GM12878 (cell line): ENCODE data around the gene NUP210. TPM values are rescaled to one million over a fixed set of nuclear protein-coding genes. Genes with fewer than 3 reads are reported as not detected.

Source experiments
- ATAC-seq: fragments of 200-7000 bp; cut with Tn5 transposase; 3 replicates; pipeline ENCODE4 v1.9.1; 2020; ENCODE audit warnings: mild to moderate bottlenecking, moderate library complexity
- BruUV-seq: library from RNA; stranded (reverse); fragments of 400-500 nt; replicated peaks from 2 replicates; lab custom pipeline; 2021; lab: Mats Ljungman, UMichigan
- CTCF ChIA-PET: fragments of 300-600 bp; sonication (Branson Sonifier 250); formaldehyde crosslinking; extraction: SDS; loops from one replicate; lab custom pipeline; 2021; ENCODE audit warnings: inconsistent platforms; lab: Yijun Ruan, JAX
- POLR2A ChIA-PET: fragments of 350-600 bp; formaldehyde crosslinking; extraction: SDS; loops from one replicate; lab custom pipeline; 2021; ENCODE audit warnings: inconsistent platforms; lab: Charles Lee
- RAD21 ChIA-PET: fragments of 300-600 bp; sonication (Branson Sonifier 250); formaldehyde crosslinking; loops from one replicate; lab custom pipeline; 2023; ENCODE audit warnings: antibody characterized with exemption; ENCODE audit not compliant: unreplicated experiment; lab: Charles Lee
- SMC1A ChIA-PET: fragments of 300-600 bp; sonication (Branson Sonifier 250); formaldehyde crosslinking; loops from one replicate; lab custom pipeline; 2023; ENCODE audit not compliant: unreplicated experiment, uncharacterized antibody; lab: Charles Lee
- DNase-seq: peaks from one replicate; pipeline ENCODE4 v3.0.0-alpha.2; 2011; ENCODE audit warnings: low read depth, low spot score
- FAIRE-seq: peaks from 3 replicates; lab custom pipeline; 2011; peaks lifted over from hg19 to GRCh38; lab: Jason Lieb, UNC
- H2AFZ ChIP-seq: 2 replicates; pipeline ENCODE4 v1.6.0; 2011; ENCODE audit warnings: low read depth, low read length, control low read depth; ENCODE audit not compliant: control insufficient read depth
- H3K27ac ChIP-seq: 2 replicates; pipeline ENCODE4 v1.5.1; 2011; ENCODE audit warnings: control low read depth; ENCODE audit not compliant: control insufficient read depth, insufficient read depth
- H3K27me3 ChIP-seq, 2 experiments: replicated peaks in 1 of 2; 2 replicates each; pipeline versions ENCODE4 v1.6.0 to v1.6.1; 2011; ENCODE audit warnings: low read length in 1 of 2; ENCODE audit not compliant: control insufficient read depth in 2 of 2, insufficient read depth in 2 of 2
- H3K36me3 ChIP-seq, 2 experiments: 2 replicates each; pipeline ENCODE4 v1.5.1; 2011; ENCODE audit warnings: low read length in 1 of 2; ENCODE audit not compliant: control insufficient read depth in 2 of 2, insufficient read depth in 2 of 2
- H3K4me1 ChIP-seq: 2 replicates; pipeline ENCODE4 v1.6.1; 2011; ENCODE audit warnings: mild to moderate bottlenecking, low read length, moderate library complexity, mixed read lengths; ENCODE audit not compliant: control insufficient read depth, insufficient read depth
- H3K4me2 ChIP-seq: 2 replicates; pipeline ENCODE4 v1.6.0; 2011; ENCODE audit warnings: control low read depth; ENCODE audit not compliant: control insufficient read depth, insufficient read depth
- H3K4me3 ChIP-seq: fragments of 200-600 bp; sonication (generic); 2 replicates; pipeline ENCODE4 v1.5.1; 2016
- H3K79me2 ChIP-seq: 2 replicates; pipeline ENCODE4 v1.6.0; 2011; ENCODE audit warnings: low read length; ENCODE audit not compliant: control insufficient read depth, insufficient read depth
- H3K9ac ChIP-seq: 2 replicates; pipeline ENCODE4 v1.8.0; 2011; ENCODE audit warnings: low read length, control low read depth, mixed read lengths; ENCODE audit not compliant: control insufficient read depth, insufficient read depth
- H3K9me3 ChIP-seq: replicated peaks from 3 replicates; pipeline ENCODE4 v1.5.1; 2011; ENCODE audit warnings: mild to moderate bottlenecking, low read length; ENCODE audit not compliant: control insufficient read depth, insufficient read depth
- H4K20me1 ChIP-seq: 2 replicates; pipeline ENCODE4 v1.6.0; 2011; ENCODE audit not compliant: control insufficient read depth, insufficient read depth
- IRF4 ChIP-seq: IDR thresholded peaks from 2 replicates; pipeline ENCODE4 v1.6.1; 2011; ENCODE audit warnings: low read depth, low read length
- MTA2 ChIP-seq: fragments of 450-650 bp; IDR thresholded peaks from 2 replicates; pipeline ENCODE4 v1.6.1; 2016; ENCODE audit warnings: low read depth, mild to moderate bottlenecking, moderate library complexity
- PML ChIP-seq: IDR thresholded peaks from 2 replicates; pipeline ENCODE4 v1.6.1; 2012; ENCODE audit warnings: low read length, inconsistent platforms
- SIN3A ChIP-seq: IDR thresholded peaks from 2 replicates; pipeline ENCODE4 v1.6.1; 2012; ENCODE audit warnings: low read depth, low read length, improper control_type of control experiment
- SMARCA5 ChIP-seq: fragments of 450-650 bp; IDR thresholded peaks from 2 replicates; pipeline ENCODE4 v1.6.1; 2017; ENCODE audit warnings: mild to moderate bottlenecking
- WGBS: methylation state at CpG from one replicate; pipeline ENCODE4 v1.1.6; 2016; ENCODE audit warnings: low lambda C conversion rate; ENCODE audit not compliant: insufficient replicate concordance, insufficient coverage; ENCODE audit errors: missing lambda C conversion rate; 5-methylcytosine and 5-hydroxymethylcytosine counted together
- in situ Hi-C: fragments of 300-500 bp; cut with MboI; formaldehyde crosslinking; loops from 9 replicates; pipeline ENCODE4 v1.14.3; 2018; ENCODE audit warnings: mixed read lengths
- intact Hi-C: fragments of 100-400 bp; cut with micrococcal nuclease; formaldehyde crosslinking; loops from one replicate; pipeline ENCODE4 v1.14.2; 2022; ENCODE audit not compliant: unreplicated experiment
- polyA plus RNA-seq, 11 experiments: library from polyadenylated mRNA; depleted of rRNA in 4 of 11; unstranded in 6 of 11; stranded (reverse) in 5 of 11; fragments of >200 nt; fragmentation: Nextera tagmentation in 4 of 11; fragmentation: Illumina TruSeq in 1 of 11; extraction: Ambion mirVana in 4 of 11; extraction: Trizol in 1 of 11; gene quantifications; 1 replicate in 1 of 11; 2 replicates in 10 of 11; pipeline versions ENCODE4 v1.2.1 to v1.2.3, GENCODE V29; 2011 to 2016; ENCODE audit warnings: inconsistent platforms in 2 of 11, missing spikeins in 2 of 11, low read depth in 1 of 11
- total RNA-seq, 4 experiments: library from RNA; depleted of rRNA in 3 of 4; stranded (reverse); fragments of >200 nt in 3 of 4; fragmentation: Illumina TruSeq in 1 of 4; extraction: Trizol in 1 of 4; gene quantifications; 2 replicates each; pipeline versions ENCODE4 v1.2.1 to v1.2.3, GENCODE V29; 2013 to 2021

The NUP210 gene
- total and polyA plus RNA-seq, 10 of the 15 experiments (the other 5 are each of a cell fraction or from before 2014, with no cell fraction given) = 2.9 to 150 (median 76.0) TPM

GRCh38 chr3:13286873-13287272 lies 133.2 kb downstream of the NUP210 start:
- Histone ChIP-seq H4K20me1 (no peaks in the 10 kb centered on the region), H3K4me2 (no peak overlapping the region), H3K4me1 (no peaks in the 10 kb centered on the region), H3K9ac (no peak overlapping the region), H3K27me3 (peaks cover 8 to 16% of the 10 kb centered on the region in 2 experiments), H3K4me3 (no peak overlapping the region), H3K79me2 (no peaks in the 10 kb centered on the region), H3K36me3 (no peaks in the 10 kb centered on the region), H2AFZ (no peak overlapping the region), H3K9me3 (peaks cover 17% of the 10 kb centered on the region; the same call in 2 of the 3 replicates), H3K27ac (no peak overlapping the region)
- ChIA-PET CTCF (no interaction called here), SMC1A (no interaction called here), POLR2A (interaction anchor here (0.6 kb wide), 1 partner anchor 19 kb away, joined by 5 read pairs; no protein-coding TSS in a partner anchor), RAD21 (no interaction called here)
- in situ Hi-C loops (no loop called here), intact Hi-C loops (no loop called here)
- no peak for DNase-seq
- no peak for FAIRE-seq
- ATAC-seq = no peak
- TF ChIP-seq PML = no peak
- no TSS peak for BruUV-seq
- 19% methylated on average over 2 of the region's 2 CpGs for WGBS

GRCh38 chr3:13285007-13285567 lies 135.0 kb downstream of the NUP210 start:
- H3K9ac ChIP-seq = no peak overlapping the region
- no peak for ATAC-seq
- no peaks in the 10 kb centered on the region for H3K4me1 ChIP-seq
- CTCF ChIA-PET = no interaction called here
- peaks cover 17% of the 10 kb centered on the region; the same call in 2 of the 3 replicates for H3K9me3 ChIP-seq
- SMC1A ChIA-PET = no interaction called here
- H2AFZ ChIP-seq = no peak overlapping the region
- no peaks in the 10 kb centered on the region for H3K79me2 ChIP-seq
- intact Hi-C loops = no loop called here
- H3K36me3 ChIP-seq = no peaks in the 10 kb centered on the region
- no peak overlapping the region for H3K4me3 ChIP-seq
- H3K4me2 ChIP-seq = no peak overlapping the region
- no peak for DNase-seq
- 45% methylated on average over 10 of the region's 11 CpGs for WGBS
- POLR2A ChIA-PET = no interaction called here
- no peak overlapping the region for H3K27ac ChIP-seq
- in situ Hi-C loops = no loop called here
- no TSS peak for BruUV-seq
- peaks cover 11 to 22% of the 10 kb centered on the region in 2 experiments for H3K27me3 ChIP-seq
- no peak for FAIRE-seq
- TF ChIP-seq MTA2 (no peak), IRF4 (no peak), SMARCA5 (no peak), SIN3A (no peak)
- RAD21 ChIA-PET = no interaction called here
- no peaks in the 10 kb centered on the region for H4K20me1 ChIP-seq
